Loucy (cell line): ENCODE data around the gene NOP58.

Experiments used
- H2AFZ ChIP-seq: fragments of 200-600 bp; sonication (generic); 2 replicates; pipeline ENCODE4 v1.6.0; 2016; ENCODE audit warnings: antibody characterized with exemption, mild to moderate bottlenecking, low read length, moderate library complexity
- H3F3A ChIP-seq: fragments of 200-600 bp; 2 replicates; pipeline ENCODE4 v1.6.0; 2016; ENCODE audit warnings: antibody characterized with exemption, low read depth, mild to moderate bottlenecking
- H3K27me3 ChIP-seq: fragments of 200-600 bp; sonication (generic); 2 replicates; pipeline ENCODE4 v1.6.1; 2014; ENCODE audit warnings: low read length, mild to moderate bottlenecking; ENCODE audit not compliant: insufficient read depth, poor library complexity, severe bottlenecking
- H3K36me3 ChIP-seq: fragments of 200-600 bp; sonication (generic); 2 replicates; pipeline ENCODE4 v1.6.1; 2016; ENCODE audit warnings: low read length; ENCODE audit not compliant: insufficient read depth
- H3K4me1 ChIP-seq: fragments of 200-600 bp; sonication (generic); 2 replicates; pipeline ENCODE4 v1.5.1; 2014; ENCODE audit warnings: low read length, mild to moderate bottlenecking; ENCODE audit not compliant: insufficient read depth, poor library complexity, severe bottlenecking
- H3K4me2 ChIP-seq: fragments of 200-600 bp; sonication (generic); 2 replicates; pipeline ENCODE4 v1.6.0; 2014; ENCODE audit warnings: antibody characterized with exemption, low read length, low read depth, mild to moderate bottlenecking; ENCODE audit not compliant: poor library complexity, severe bottlenecking
- H3K4me3 ChIP-seq: fragments of 200-600 bp; sonication (generic); 2 replicates; pipeline ENCODE4 v1.5.1; 2014; ENCODE audit warnings: low read length, mild to moderate bottlenecking, mixed read lengths; ENCODE audit not compliant: poor library complexity, severe bottlenecking
- H3K79me2 ChIP-seq: fragments of 200-600 bp; sonication (generic); 2 replicates; pipeline ENCODE4 v1.6.1; 2014; ENCODE audit warnings: low read length; ENCODE audit not compliant: insufficient read depth
- H3K9ac ChIP-seq: fragments of 200-600 bp; sonication (generic); 2 replicates; pipeline ENCODE4 v1.6.0; 2014; ENCODE audit warnings: mild to moderate bottlenecking, low read depth, low read length, moderate library complexity; ENCODE audit not compliant: poor library complexity, severe bottlenecking
- H3K9me2 ChIP-seq: fragments of 200-600 bp; sonication (generic); replicated peaks from 2 replicates; pipeline ENCODE4 v1.6.1; 2016; ENCODE audit warnings: low read depth, low read length, mixed read lengths
- H3K9me3 ChIP-seq: fragments of 200-600 bp; sonication (generic); 2 replicates; pipeline ENCODE4 v1.6.1; 2014; ENCODE audit warnings: mild to moderate bottlenecking, antibody characterized with exemption, low read length, low read depth; ENCODE audit not compliant: insufficient read depth
- H4K20me1 ChIP-seq: fragments of 200-600 bp; sonication (generic); 2 replicates; pipeline ENCODE4 v1.6.0; 2014; ENCODE audit warnings: antibody characterized with exemption, low read length, mild to moderate bottlenecking; ENCODE audit not compliant: insufficient read depth, poor library complexity, severe bottlenecking
- EZH2phosphoT487 ChIP-seq: fragments of 200-600 bp; IDR thresholded peaks from 2 replicates; pipeline ENCODE4 v1.6.1; 2018; ENCODE audit warnings: antibody characterized with exemption, mild to moderate bottlenecking, moderate library complexity, borderline replicate concordance
- TF ChIP-seq, protein P1 (sequence below): fragments of 200-600 bp; sonication (generic); conservative IDR thresholded peaks from 2 replicates; pipeline ENCODE4 v1.5.1; 2014; ENCODE audit warnings: mild to moderate bottlenecking, antibody characterized with exemption, low read length

The NOP58 gene, protein sequence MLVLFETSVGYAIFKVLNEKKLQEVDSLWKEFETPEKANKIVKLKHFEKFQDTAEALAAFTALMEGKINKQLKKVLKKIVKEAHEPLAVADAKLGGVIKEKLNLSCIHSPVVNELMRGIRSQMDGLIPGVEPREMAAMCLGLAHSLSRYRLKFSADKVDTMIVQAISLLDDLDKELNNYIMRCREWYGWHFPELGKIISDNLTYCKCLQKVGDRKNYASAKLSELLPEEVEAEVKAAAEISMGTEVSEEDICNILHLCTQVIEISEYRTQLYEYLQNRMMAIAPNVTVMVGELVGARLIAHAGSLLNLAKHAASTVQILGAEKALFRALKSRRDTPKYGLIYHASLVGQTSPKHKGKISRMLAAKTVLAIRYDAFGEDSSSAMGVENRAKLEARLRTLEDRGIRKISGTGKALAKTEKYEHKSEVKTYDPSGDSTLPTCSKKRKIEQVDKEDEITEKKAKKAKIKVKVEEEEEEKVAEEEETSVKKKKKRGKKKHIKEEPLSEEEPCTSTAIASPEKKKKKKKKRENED

GRCh38 chr2:202265467-202266277 is at the start of gene NOP58:
NOP58 (plus strand) TSS chr2:202265763; CDS start chr2:202265942, 179 bp downstream.
- Histone ChIP-seq H3K4me3 (peak within 1 kb of the TSS; percentile 96), H3K4me1 (peaks cover 21% of the 10 kb centered on the region), H3K9me3 (no peaks in the 10 kb centered on the region), H4K20me1 (peaks cover 49% of the 10 kb centered on the region), H3K27me3 (no peaks in the 10 kb centered on the region), H3K79me2 (peaks cover 56% of the 10 kb centered on the region), H3K36me3 (no peaks in the 10 kb centered on the region), H2AFZ (peak within 1 kb of the TSS; percentile 95), H3F3A (peaks cover 3% of the 10 kb centered on the region), H3K9me2 (no peaks in the 10 kb centered on the region), H3K4me2 (peak within 1 kb of the TSS; percentile 100), H3K9ac (peak within 1 kb of the TSS; percentile 95)
- TF ChIP-seq EZH2phosphoT487, result no peak
- TF ChIP-seq, protein P1, sequence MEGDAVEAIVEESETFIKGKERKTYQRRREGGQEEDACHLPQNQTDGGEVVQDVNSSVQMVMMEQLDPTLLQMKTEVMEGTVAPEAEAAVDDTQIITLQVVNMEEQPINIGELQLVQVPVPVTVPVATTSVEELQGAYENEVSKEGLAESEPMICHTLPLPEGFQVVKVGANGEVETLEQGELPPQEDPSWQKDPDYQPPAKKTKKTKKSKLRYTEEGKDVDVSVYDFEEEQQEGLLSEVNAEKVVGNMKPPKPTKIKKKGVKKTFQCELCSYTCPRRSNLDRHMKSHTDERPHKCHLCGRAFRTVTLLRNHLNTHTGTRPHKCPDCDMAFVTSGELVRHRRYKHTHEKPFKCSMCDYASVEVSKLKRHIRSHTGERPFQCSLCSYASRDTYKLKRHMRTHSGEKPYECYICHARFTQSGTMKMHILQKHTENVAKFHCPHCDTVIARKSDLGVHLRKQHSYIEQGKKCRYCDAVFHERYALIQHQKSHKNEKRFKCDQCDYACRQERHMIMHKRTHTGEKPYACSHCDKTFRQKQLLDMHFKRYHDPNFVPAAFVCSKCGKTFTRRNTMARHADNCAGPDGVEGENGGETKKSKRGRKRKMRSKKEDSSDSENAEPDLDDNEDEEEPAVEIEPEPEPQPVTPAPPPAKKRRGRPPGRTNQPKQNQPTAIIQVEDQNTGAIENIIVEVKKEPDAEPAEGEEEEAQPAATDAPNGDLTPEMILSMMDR, result no peak

GRCh38 chr2:202221873-202222272 is 43.7 kb upstream of the NOP58 start:
- no peak for TF ChIP-seq EZH2phosphoT487
- TF ChIP-seq, protein P1, result no peak
- Histone ChIP-seq H3K9ac (no peak overlapping the region), H3K4me2 (no peak overlapping the region), H3K4me3 (no peak overlapping the region), H4K20me1 (peaks cover 21% of the 10 kb centered on the region), H3K9me3 (no peaks in the 10 kb centered on the region), H2AFZ (no peak overlapping the region), H3F3A (no peaks in the 10 kb centered on the region), H3K4me1 (no peaks in the 10 kb centered on the region), H3K27me3 (no peaks in the 10 kb centered on the region), H3K36me3 (peaks cover 24% of the 10 kb centered on the region; the same call in 1 of the 2 replicates), H3K79me2 (peaks cover 73% of the 10 kb centered on the region), H3K9me2 (no peaks in the 10 kb centered on the region)

GRCh38 chr2:202237787-202238233 is 27.8 kb upstream of the NOP58 start:
- no peaks in the 10 kb centered on the region for H3F3A ChIP-seq
- TF ChIP-seq, protein P1, result no peak
- no peak for TF ChIP-seq EZH2phosphoT487
- H2AFZ ChIP-seq, result peak overlapping the region; percentile 88; the same call in 1 of the 2 replicates
- H3K4me2 ChIP-seq, result peak overlapping the region; percentile 84
- H3K9me3 ChIP-seq, result no peaks in the 10 kb centered on the region
- H3K4me3 ChIP-seq, result peak overlapping the region; percentile 93
- peaks cover 5% of the 10 kb centered on the region for H3K27me3 ChIP-seq
- H3K79me2 ChIP-seq, result peaks cover 58% of the 10 kb centered on the region
- peaks cover 26% of the 10 kb centered on the region for H3K4me1 ChIP-seq
- H3K9me2 ChIP-seq, result no peaks in the 10 kb centered on the region
- H3K36me3 ChIP-seq, result no peaks in the 10 kb centered on the region
- H3K9ac ChIP-seq, result peak overlapping the region; percentile 90
- peaks cover 46% of the 10 kb centered on the region for H4K20me1 ChIP-seq
